CD14-positive monocyte (primary cell): ENCODE measurements around the gene EGFR. TPM values are rescaled to one million over a fixed set of nuclear protein-coding genes. Genes with fewer than 3 reads are reported as not detected.

Experiments used
- DNase-seq, 3 donors: peaks; one replicate each; pipeline ENCODE4 v3.0.0-alpha.2; 2011 to 2022
- H2AFZ ChIP-seq: 2 replicates; pipeline ENCODE4 v1.6.0; 2012; ENCODE audit warnings: mild to moderate bottlenecking, low read depth, low read length, inconsistent platforms; ENCODE audit not compliant: insufficient read depth, poor library complexity, severe bottlenecking
- H3K27ac ChIP-seq, 2 donors: 1 replicate in 1 of 2; 2 replicates in 1 of 2; pipeline ENCODE4 v1.5.1; 2012 to 2013; ENCODE audit warnings: low read length in 2 of 2, control low read depth in 1 of 2, inconsistent platforms in 1 of 2, low read depth in 1 of 2, mild to moderate bottlenecking in 1 of 2
- H3K27me3 ChIP-seq, 2 donors: one replicate each; pipeline versions ENCODE4 v1.6.0 to v1.6.1; 2011 to 2013; ENCODE audit warnings: low read length in 2 of 2; ENCODE audit not compliant: control insufficient read depth in 2 of 2, insufficient read depth in 2 of 2
- H3K36me3 ChIP-seq, 2 donors: replicated peaks in 1 of 2; 1 replicate in 1 of 2; 2 replicates in 1 of 2; pipeline versions ENCODE4 v1.5.1 to v1.6.1; 2012 to 2013; ENCODE audit warnings: low read length in 2 of 2, control low read depth in 1 of 2, inconsistent platforms in 1 of 2, mild to moderate bottlenecking in 1 of 2; ENCODE audit not compliant: insufficient read depth in 2 of 2, control insufficient read depth in 1 of 2
- H3K4me1 ChIP-seq, 2 donors: 1 replicate in 1 of 2; 2 replicates in 1 of 2; pipeline versions ENCODE4 v1.5.1 to v1.6.1; 2012 to 2013; ENCODE audit warnings: low read length in 2 of 2, control low read depth in 1 of 2, inconsistent platforms in 1 of 2, mild to moderate bottlenecking in 1 of 2, moderate library complexity in 1 of 2; ENCODE audit not compliant: insufficient read depth in 2 of 2, control insufficient read depth in 1 of 2
- H3K4me2 ChIP-seq: replicated peaks from 2 replicates; pipeline ENCODE3; 2012; ENCODE audit warnings: low read length, moderate library complexity, mild to moderate bottlenecking; ENCODE audit not compliant: poor library complexity, severe bottlenecking; ENCODE audit errors: extremely low read depth
- H3K4me3 ChIP-seq, 3 experiments: fragments of 200-600 bp in 1 of 3; sonication (generic) in 1 of 3; replicated peaks in 1 of 3; 1 replicate in 2 of 3; 2 replicates in 1 of 3; pipeline ENCODE4 v1.5.1; 2011 to 2013; ENCODE audit warnings: low read length in 3 of 3, mild to moderate bottlenecking in 3 of 3, control low read depth in 2 of 3, low read depth in 2 of 3, inconsistent platforms in 1 of 3, moderate library complexity in 1 of 3
- H3K79me2 ChIP-seq: 2 replicates; pipeline ENCODE4 v1.6.0; 2012; ENCODE audit warnings: mild to moderate bottlenecking, control low read depth, inconsistent platforms, low read length, moderate library complexity; ENCODE audit not compliant: insufficient read depth
- H3K9ac ChIP-seq: 2 replicates; pipeline ENCODE4 v1.6.0; 2017; ENCODE audit warnings: low read length, mild to moderate bottlenecking; ENCODE audit not compliant: insufficient read depth, poor library complexity, severe bottlenecking
- H3K9me3 ChIP-seq, 2 donors: replicated peaks in 1 of 2; 1 replicate in 1 of 2; 2 replicates in 1 of 2; pipeline versions ENCODE4 v1.5.1 to v1.6.1; 2012 to 2013; ENCODE audit warnings: low read length in 2 of 2, control low read depth in 1 of 2; ENCODE audit not compliant: control insufficient read depth in 1 of 2, insufficient read depth in 1 of 2
- H4K20me1 ChIP-seq: 2 replicates; pipeline ENCODE4 v1.6.0; 2012; ENCODE audit warnings: mild to moderate bottlenecking, low read length, control low read depth, moderate library complexity; ENCODE audit not compliant: insufficient read depth
- H3K27ac Mint-ChIP-seq, 7 donors: one replicate each; pipeline ENCODE4 v1.8.0; 2020; ENCODE audit warnings: mild to moderate bottlenecking in 7 of 7, mixed read lengths in 7 of 7, moderate library complexity in 6 of 7, inconsistent platforms in 2 of 7
- H3K27me3 Mint-ChIP-seq, 3 donors: one replicate each; pipeline ENCODE4 v1.8.0; 2021 to 2022; ENCODE audit warnings: low read depth in 3 of 3, mild to moderate bottlenecking in 3 of 3, mixed read lengths in 3 of 3, moderate library complexity in 3 of 3, inconsistent platforms in 1 of 3
- H3K36me3 Mint-ChIP-seq, 2 donors: one replicate each; pipeline ENCODE4 v1.8.0; 2020; ENCODE audit warnings: mixed read lengths in 2 of 2, inconsistent platforms in 1 of 2, mild to moderate bottlenecking in 1 of 2
- H3K4me1 Mint-ChIP-seq: one replicate; pipeline ENCODE4 v1.8.0; 2020; ENCODE audit warnings: mild to moderate bottlenecking, mixed read lengths
- H3K4me3 Mint-ChIP-seq, 2 donors: one replicate each; pipeline ENCODE4 v1.8.0; 2020; ENCODE audit warnings: mild to moderate bottlenecking in 2 of 2, mixed read lengths in 2 of 2, moderate library complexity in 1 of 2
- H3K9me3 Mint-ChIP-seq, 7 donors: one replicate each; pipeline ENCODE4 v1.8.0; 2020 to 2022; ENCODE audit warnings: mixed read lengths in 7 of 7, mild to moderate bottlenecking in 6 of 7, moderate library complexity in 6 of 7, inconsistent platforms in 2 of 7
- WGBS: methylation state at CpG from one replicate; pipeline ENCODE4 v1.1.5; 2013; ENCODE audit warnings: missing lambda C conversion rate; ENCODE audit not compliant: insufficient coverage; 5-methylcytosine and 5-hydroxymethylcytosine counted together
- intact Hi-C, 2 donors: fragments of 100-400 bp; cut with micrococcal nuclease; formaldehyde crosslinking; loops; one replicate each; pipeline versions ENCODE4 v1.15.0 to v1.15.1; 2023
- polyA plus RNA-seq, 3 donors: library from polyadenylated mRNA; depleted of rRNA in 1 of 3; unstranded in 2 of 3; stranded (reverse) in 1 of 3; fragments of 300-500 nt in 2 of 3; fragments of >200 nt in 1 of 3; fragmentation: Illumina TruSeq in 2 of 3; gene quantifications; 1 replicate in 2 of 3; 2 replicates in 1 of 3; pipeline ENCODE4 v1.2.3, GENCODE V29; 2012 to 2021
- TF ChIP-seq, protein P1 (sequence below): fragments of 200-600 bp; IDR thresholded peaks from one replicate; pipeline ENCODE4 v1.8.0; 2022; ENCODE audit warnings: antibody characterized with exemption, mild to moderate bottlenecking

The EGFR gene
- polyA plus RNA-seq, 3 donors, result not detected

DNA sequence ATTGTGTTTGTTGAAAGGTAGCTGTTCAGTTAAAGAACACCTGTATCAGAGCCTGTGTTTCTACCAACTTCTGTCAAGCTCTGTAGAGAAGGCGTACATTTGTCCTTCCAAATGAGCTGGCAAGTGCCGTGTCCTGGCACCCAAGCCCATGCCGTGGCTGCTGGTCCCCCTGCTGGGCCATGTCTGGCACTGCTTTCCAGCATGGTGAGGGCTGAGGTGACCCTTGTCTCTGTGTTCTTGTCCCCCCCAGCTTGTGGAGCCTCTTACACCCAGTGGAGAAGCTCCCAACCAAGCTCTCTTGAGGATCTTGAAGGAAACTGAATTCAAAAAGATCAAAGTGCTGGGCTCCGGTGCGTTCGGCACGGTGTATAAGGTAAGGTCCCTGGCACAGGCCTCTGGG lies 154.9 kb downstream of the EGFR start:
- H3K4me1 ChIP-seq, result no peaks in the 10 kb centered on the region
- peaks cover 2 to 5% (median 3%) of the 10 kb centered on the region in 3 donors for H3K27me3 Mint-ChIP-seq
- no peak overlapping the region for H3K27ac Mint-ChIP-seq
- peaks cover 0 to 14% (median 1%) of the 10 kb centered on the region in 7 donors for H3K9me3 Mint-ChIP-seq
- H3K4me3 Mint-ChIP-seq, result no peak overlapping the region
- H3K36me3 ChIP-seq, result no peaks in the 10 kb centered on the region
- H4K20me1 ChIP-seq, result no peaks in the 10 kb centered on the region
- H3K9me3 ChIP-seq, result peaks cover 0 to 7% of the 10 kb centered on the region in 2 donors
- no peak overlapping the region for H3K4me3 ChIP-seq
- intact Hi-C loops, result no loop called here
- no peaks in the 10 kb centered on the region for H3K36me3 Mint-ChIP-seq
- H3K9ac ChIP-seq, result no peak overlapping the region
- no peaks in the 10 kb centered on the region for H3K79me2 ChIP-seq
- WGBS, result 97% methylated on average over 6 of the region's 7 CpGs
- no peaks in the 10 kb centered on the region for H3K4me1 Mint-ChIP-seq
- no peak overlapping the region for H2AFZ ChIP-seq
- no peak overlapping the region for H3K27ac ChIP-seq
- no peak overlapping the region for H3K4me2 ChIP-seq
- no peaks in the 10 kb centered on the region for H3K27me3 ChIP-seq
- DNase-seq, result no peak
- TF ChIP-seq, protein P1, sequence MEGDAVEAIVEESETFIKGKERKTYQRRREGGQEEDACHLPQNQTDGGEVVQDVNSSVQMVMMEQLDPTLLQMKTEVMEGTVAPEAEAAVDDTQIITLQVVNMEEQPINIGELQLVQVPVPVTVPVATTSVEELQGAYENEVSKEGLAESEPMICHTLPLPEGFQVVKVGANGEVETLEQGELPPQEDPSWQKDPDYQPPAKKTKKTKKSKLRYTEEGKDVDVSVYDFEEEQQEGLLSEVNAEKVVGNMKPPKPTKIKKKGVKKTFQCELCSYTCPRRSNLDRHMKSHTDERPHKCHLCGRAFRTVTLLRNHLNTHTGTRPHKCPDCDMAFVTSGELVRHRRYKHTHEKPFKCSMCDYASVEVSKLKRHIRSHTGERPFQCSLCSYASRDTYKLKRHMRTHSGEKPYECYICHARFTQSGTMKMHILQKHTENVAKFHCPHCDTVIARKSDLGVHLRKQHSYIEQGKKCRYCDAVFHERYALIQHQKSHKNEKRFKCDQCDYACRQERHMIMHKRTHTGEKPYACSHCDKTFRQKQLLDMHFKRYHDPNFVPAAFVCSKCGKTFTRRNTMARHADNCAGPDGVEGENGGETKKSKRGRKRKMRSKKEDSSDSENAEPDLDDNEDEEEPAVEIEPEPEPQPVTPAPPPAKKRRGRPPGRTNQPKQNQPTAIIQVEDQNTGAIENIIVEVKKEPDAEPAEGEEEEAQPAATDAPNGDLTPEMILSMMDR, result no peak

DNA sequence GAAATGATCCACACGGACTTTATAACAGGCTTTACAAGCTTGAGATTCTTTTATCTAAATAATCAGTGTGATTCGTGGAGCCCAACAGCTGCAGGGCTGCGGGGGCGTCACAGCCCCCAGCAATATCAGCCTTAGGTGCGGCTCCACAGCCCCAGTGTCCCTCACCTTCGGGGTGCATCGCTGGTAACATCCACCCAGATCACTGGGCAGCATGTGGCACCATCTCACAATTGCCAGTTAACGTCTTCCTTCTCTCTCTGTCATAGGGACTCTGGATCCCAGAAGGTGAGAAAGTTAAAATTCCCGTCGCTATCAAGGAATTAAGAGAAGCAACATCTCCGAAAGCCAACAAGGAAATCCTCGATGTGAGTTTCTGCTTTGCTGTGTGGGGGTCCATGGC lies 155.6 kb downstream of the EGFR start:
- no peaks in the 10 kb centered on the region for H3K79me2 ChIP-seq
- H3K4me3 Mint-ChIP-seq, result no peak overlapping the region
- no peak overlapping the region for H3K4me2 ChIP-seq
- H3K9me3 ChIP-seq, result peaks cover 0 to 7% of the 10 kb centered on the region in 2 donors
- H3K27ac ChIP-seq, result no peak overlapping the region
- H3K36me3 ChIP-seq, result no peaks in the 10 kb centered on the region
- no peak for DNase-seq
- no peaks in the 10 kb centered on the region for H3K4me1 Mint-ChIP-seq
- intact Hi-C loops, result no loop called here
- TF ChIP-seq, protein P1, result no peak
- no peaks in the 10 kb centered on the region for H3K36me3 Mint-ChIP-seq
- no peaks in the 10 kb centered on the region for H3K4me1 ChIP-seq
- no peaks in the 10 kb centered on the region for H4K20me1 ChIP-seq
- WGBS, result 93% methylated on average over 11 of the region's 12 CpGs
- H3K9me3 Mint-ChIP-seq, result peaks cover 0 to 14% (median 1%) of the 10 kb centered on the region in 7 donors
- peaks cover 3 to 5% (median 3%) of the 10 kb centered on the region in 3 donors for H3K27me3 Mint-ChIP-seq
- no peaks in the 10 kb centered on the region for H3K27me3 ChIP-seq
- H3K4me3 ChIP-seq, result no peak overlapping the region
- no peak overlapping the region for H3K9ac ChIP-seq
- no peak overlapping the region for H3K27ac Mint-ChIP-seq
- no peak overlapping the region for H2AFZ ChIP-seq
